Endothelial cell of umbilical vein (primary cell): ENCODE data around the gene ACOT7.

Experiments used
- EZH2 ChIP-seq: IDR thresholded peaks from 2 replicates; pipeline ENCODE4 v1.6.1; 2012; ENCODE audit warnings: borderline replicate concordance, low read depth, mild to moderate bottlenecking, moderate library complexity, low read length, inconsistent platforms; ENCODE audit not compliant: severe bottlenecking
- FOS ChIP-seq: IDR thresholded peaks from 2 replicates; pipeline ENCODE4 v1.6.1; 2011; ENCODE audit warnings: mild to moderate bottlenecking, low read length, moderate library complexity, borderline replicate concordance; ENCODE audit not compliant: insufficient read depth
- MYC ChIP-seq: IDR thresholded peaks from one replicate; pipeline ENCODE4 v1.6.1; 2011; ENCODE audit warnings: mild to moderate bottlenecking, low read depth, low read length
- POLR2A ChIP-seq: IDR thresholded peaks from 2 replicates; pipeline ENCODE4 v1.6.1; 2012; ENCODE audit warnings: low read depth, mild to moderate bottlenecking, control low read depth, low read length
- POLR2AphosphoS5 ChIP-seq: IDR thresholded peaks from 2 replicates; pipeline ENCODE4 v1.6.1; 2012; ENCODE audit warnings: low read depth, mild to moderate bottlenecking, control low read depth, low read length, moderate library complexity; ENCODE audit not compliant: insufficient read depth
- TF ChIP-seq, protein P1 (sequence below), 2 donors: IDR thresholded peaks; 1 replicate in 1 of 2; 2 replicates in 1 of 2; pipeline ENCODE4 v1.5.1; 2011; ENCODE audit warnings: low read length in 2 of 2, mild to moderate bottlenecking in 2 of 2, moderate library complexity in 2 of 2, control low read depth in 1 of 2, inconsistent platforms in 1 of 2, low read depth in 1 of 2; ENCODE audit not compliant: insufficient read depth in 1 of 2; ENCODE audit errors: extremely low read depth in 1 of 2

GRCh38 chr1:6441586-6441985 is 48.0 kb upstream of the ACOT7 start:
- TF ChIP-seq, protein P1, sequence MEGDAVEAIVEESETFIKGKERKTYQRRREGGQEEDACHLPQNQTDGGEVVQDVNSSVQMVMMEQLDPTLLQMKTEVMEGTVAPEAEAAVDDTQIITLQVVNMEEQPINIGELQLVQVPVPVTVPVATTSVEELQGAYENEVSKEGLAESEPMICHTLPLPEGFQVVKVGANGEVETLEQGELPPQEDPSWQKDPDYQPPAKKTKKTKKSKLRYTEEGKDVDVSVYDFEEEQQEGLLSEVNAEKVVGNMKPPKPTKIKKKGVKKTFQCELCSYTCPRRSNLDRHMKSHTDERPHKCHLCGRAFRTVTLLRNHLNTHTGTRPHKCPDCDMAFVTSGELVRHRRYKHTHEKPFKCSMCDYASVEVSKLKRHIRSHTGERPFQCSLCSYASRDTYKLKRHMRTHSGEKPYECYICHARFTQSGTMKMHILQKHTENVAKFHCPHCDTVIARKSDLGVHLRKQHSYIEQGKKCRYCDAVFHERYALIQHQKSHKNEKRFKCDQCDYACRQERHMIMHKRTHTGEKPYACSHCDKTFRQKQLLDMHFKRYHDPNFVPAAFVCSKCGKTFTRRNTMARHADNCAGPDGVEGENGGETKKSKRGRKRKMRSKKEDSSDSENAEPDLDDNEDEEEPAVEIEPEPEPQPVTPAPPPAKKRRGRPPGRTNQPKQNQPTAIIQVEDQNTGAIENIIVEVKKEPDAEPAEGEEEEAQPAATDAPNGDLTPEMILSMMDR (IDR thresholded peaks at IDR 0.05; ENCODE audit: extremely low read depth in 1 of 2, insufficient read depth in 1 of 2, low read depth in 1 of 2, low read length in 2 of 2), result no peak
- TF ChIP-seq EZH2 (no peak), FOS (no peak), POLR2A (no peak), POLR2AphosphoS5 (no peak), MYC (no peak)
